GM12878 (cell line): ENCODE data around the gene FLOT1. TPM values are rescaled to one million over a fixed set of nuclear protein-coding genes. Genes with fewer than 3 reads are reported as not detected.

ENCODE experiments used
- CBX5 ChIP-seq: sonication (generic); IDR thresholded peaks from 2 replicates; pipeline ENCODE4 v1.6.1; 2016; ENCODE audit warnings: low read depth, moderate library complexity, mild to moderate bottlenecking, inconsistent platforms
- CHD2 ChIP-seq: IDR thresholded peaks from 2 replicates; pipeline ENCODE4 v1.6.1; 2011; ENCODE audit warnings: low read depth, low read length, improper control_type of control experiment, borderline replicate concordance
- DPF2 ChIP-seq: fragments of 450-650 bp; IDR thresholded peaks from 2 replicates; pipeline ENCODE4 v1.6.1; 2017; ENCODE audit warnings: mild to moderate bottlenecking
- EED ChIP-seq: sonication (generic); IDR thresholded peaks from 2 replicates; pipeline ENCODE4 v1.6.1; 2016; ENCODE audit warnings: antibody characterized with exemption, low read depth
- EP300 ChIP-seq, 2 experiments: fragments of 150-350 bp in 1 of 2; IDR thresholded peaks; 2 replicates each; pipeline ENCODE4 v1.6.1; 2011 to 2012; ENCODE audit warnings: low read depth in 2 of 2, low read length in 2 of 2, borderline replicate concordance in 1 of 2, improper control_type of control experiment in 1 of 2, inconsistent platforms in 1 of 2; ENCODE audit not compliant: control insufficient read depth in 1 of 2
- IKZF1 ChIP-seq: fragments of 450-650 bp; conservative IDR thresholded peaks from 2 replicates; pipeline ENCODE4 v1.6.1; 2017; ENCODE audit warnings: antibody characterized with exemption, mild to moderate bottlenecking
- JUND ChIP-seq: IDR thresholded peaks from 2 replicates; pipeline ENCODE4 v1.6.1; 2012; ENCODE audit warnings: low read depth, mild to moderate bottlenecking, low read length, improper control_type of control experiment, moderate library complexity
- NBN ChIP-seq: fragments of 450-650 bp; IDR thresholded peaks from 2 replicates; pipeline ENCODE4 v1.6.1; 2016
- POLR2A ChIP-seq: IDR thresholded peaks from 2 replicates; pipeline ENCODE4 v1.6.1; 2011; ENCODE audit warnings: low read depth, mild to moderate bottlenecking, low read length
- POLR2AphosphoS2 ChIP-seq: IDR thresholded peaks from 2 replicates; pipeline ENCODE4 v1.6.1; 2011; ENCODE audit warnings: low read depth, mild to moderate bottlenecking, low read length, improper control_type of control experiment, moderate library complexity
- POLR2AphosphoS5 ChIP-seq: IDR thresholded peaks from 2 replicates; pipeline ENCODE4 v1.6.1; 2011; ENCODE audit warnings: mild to moderate bottlenecking, low read length, inconsistent platforms
- RAD21 ChIP-seq: IDR thresholded peaks from 2 replicates; pipeline ENCODE4 v1.6.1; 2011; ENCODE audit warnings: mild to moderate bottlenecking, low read depth, low read length, moderate library complexity; ENCODE audit not compliant: insufficient read depth
- RB1 ChIP-seq: fragments of 450-650 bp; formaldehyde crosslinking; IDR thresholded peaks from 2 replicates; pipeline ENCODE4 v1.6.1; 2017; ENCODE audit warnings: mild to moderate bottlenecking, borderline replicate concordance
- SIN3A ChIP-seq: IDR thresholded peaks from 2 replicates; pipeline ENCODE4 v1.6.1; 2012; ENCODE audit warnings: low read depth, low read length, improper control_type of control experiment
- SKIL ChIP-seq: fragments of 450-650 bp; IDR thresholded peaks from 2 replicates; pipeline ENCODE4 v1.6.1; 2017; ENCODE audit warnings: mild to moderate bottlenecking, low read depth, inconsistent platforms; ENCODE audit not compliant: poor library complexity, severe bottlenecking
- SMAD5 ChIP-seq: IDR thresholded peaks from 2 replicates; pipeline ENCODE4 v1.6.1; 2016; ENCODE audit warnings: antibody characterized with exemption, low read depth
- SMARCA5 ChIP-seq: fragments of 450-650 bp; IDR thresholded peaks from 2 replicates; pipeline ENCODE4 v1.6.1; 2017; ENCODE audit warnings: mild to moderate bottlenecking
- SREBF1 ChIP-seq: IDR thresholded peaks from 2 replicates; pipeline ENCODE4 v1.6.1; 2012; ENCODE audit warnings: mild to moderate bottlenecking, low read length
- SRF ChIP-seq, 2 experiments: IDR thresholded peaks; 2 replicates each; pipeline ENCODE4 v1.6.1; 2011; ENCODE audit warnings: low read depth in 2 of 2, low read length in 2 of 2, mild to moderate bottlenecking in 1 of 2, moderate library complexity in 1 of 2
- TBL1XR1 ChIP-seq: IDR thresholded peaks from 2 replicates; pipeline ENCODE4 v1.6.1; 2012; ENCODE audit warnings: low read depth, low read length, improper control_type of control experiment
- ZBTB4 ChIP-seq: fragments of 450-650 bp; formaldehyde crosslinking; IDR thresholded peaks from 2 replicates; pipeline ENCODE4 v1.4.0; 2022; ENCODE audit warnings: mild to moderate bottlenecking, moderate library complexity
- ZBTB40 ChIP-seq: fragments of 450-650 bp; IDR thresholded peaks from 2 replicates; pipeline ENCODE4 v1.6.1; 2016; ENCODE audit warnings: mild to moderate bottlenecking, moderate library complexity, borderline replicate concordance
- polyA plus RNA-seq, 11 experiments: library from polyadenylated mRNA; depleted of rRNA in 4 of 11; unstranded in 6 of 11; stranded (reverse) in 5 of 11; fragments of >200 nt; fragmentation: Nextera tagmentation in 4 of 11; fragmentation: Illumina TruSeq in 1 of 11; extraction: Ambion mirVana in 4 of 11; extraction: Trizol in 1 of 11; gene quantifications; 1 replicate in 1 of 11; 2 replicates in 10 of 11; pipeline versions ENCODE4 v1.2.1 to v1.2.3, GENCODE V29; 2011 to 2016; ENCODE audit warnings: inconsistent platforms in 2 of 11, missing spikeins in 2 of 11, low read depth in 1 of 11
- total RNA-seq, 4 experiments: library from RNA; depleted of rRNA in 3 of 4; stranded (reverse); fragments of >200 nt in 3 of 4; fragmentation: Illumina TruSeq in 1 of 4; extraction: Trizol in 1 of 4; gene quantifications; 2 replicates each; pipeline versions ENCODE4 v1.2.1 to v1.2.3, GENCODE V29; 2013 to 2021

The FLOT1 gene
- total and polyA plus RNA-seq, 10 of the 15 experiments (the other 5 are each of a cell fraction or from before 2014, with no cell fraction given): 12.3 to 153 (median 112) TPM

DNA sequence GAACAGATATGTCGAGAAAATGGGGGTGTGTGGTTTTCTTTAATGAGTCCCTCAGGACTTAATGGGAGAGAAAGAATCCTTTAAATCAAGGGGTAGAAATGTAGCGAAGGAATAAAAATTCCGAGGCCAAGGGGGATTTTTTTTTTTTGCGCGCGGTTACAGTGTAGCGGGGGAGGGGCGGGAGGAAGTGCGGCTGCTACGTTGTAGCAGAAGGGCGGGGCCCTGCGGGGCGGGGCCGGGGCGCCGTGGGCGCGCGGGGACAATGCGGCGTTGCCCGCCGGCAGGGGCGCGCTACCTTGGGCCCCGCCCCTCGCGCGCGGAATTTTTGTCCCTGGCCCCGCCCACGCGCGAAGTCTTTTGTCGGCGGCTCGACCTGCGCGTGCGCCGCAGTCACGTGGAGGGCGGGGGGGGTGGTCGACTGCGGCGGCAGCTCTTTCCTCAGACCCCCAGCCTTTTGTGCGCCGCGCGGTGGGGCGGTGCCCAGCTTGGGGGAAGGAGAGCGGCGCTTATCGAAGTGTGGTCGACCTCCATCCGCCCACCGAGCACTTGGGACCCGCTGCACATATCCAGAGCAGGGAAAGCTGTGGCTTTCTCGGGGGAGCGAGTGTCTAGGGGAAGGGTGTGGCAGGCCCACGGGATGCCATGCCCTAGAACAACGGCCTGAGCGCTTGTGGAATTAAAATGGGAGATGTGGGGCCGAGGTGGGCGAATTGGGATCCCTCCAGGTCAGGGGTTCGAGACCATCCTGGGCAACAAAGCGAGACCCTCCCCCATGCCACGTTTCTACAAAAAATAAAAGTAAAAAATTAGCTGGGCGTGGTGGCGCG lies 21.1 kb downstream of the FLOT1 start (continued):
- TF ChIP-seq ZBTB40 (no peak), EED (no peak), POLR2A (peak; percentile 85), RAD21 (no peak), CHD2 (peak; percentile 87), DPF2 (peak; percentile 50; the same call in 1 of the 2 replicates), POLR2AphosphoS5 (peak; percentile 66), SMARCA5 (0 out of 2 replicates have a peak, but pooled peaks have one; percentile 30), EP300 (IDR thresholded peaks at IDR 0.05; ENCODE audit: borderline replicate concordance in 1 of 2, control insufficient read depth in 1 of 2, low read depth in 2 of 2, low read length in 2 of 2) (no peak), NBN (0 out of 2 replicates have a peak, but pooled peaks have one; percentile 49), SKIL (no peak), JUND (no peak), SIN3A (peak; percentile 75), POLR2AphosphoS2 (peak; percentile 58; the same call in 1 of the 2 replicates), SMAD5 (peak; percentile 22; the same call in 1 of the 2 replicates), IKZF1 (peak; percentile 47), SREBF1 (no peak), CBX5 (no peak), TBL1XR1 (no peak), ZBTB4 (CRISPR knock-in tag) (no peak; the same call in 1 of the 2 replicates), SRF (IDR thresholded peaks at IDR 0.05; ENCODE audit: low read depth in 2 of 2, low read length in 2 of 2) (no peak), RB1 (0 out of 2 replicates have a peak, but pooled peaks have one; percentile 51)
